CD4-positive, alpha-beta T cell (primary cell): ENCODE data around the gene SLX9. TPM values are rescaled to one million over a fixed set of nuclear protein-coding genes. Genes with fewer than 3 reads are reported as not detected.
A peak's percentile ranks its signal among the peaks of the same experiment; 100 is the strongest.

Experiments used
- ATAC-seq: fragments of 200-7000 bp; cut with Tn5 transposase; one replicate; pipeline ENCODE4 v1.10.0; 2022; ENCODE audit warnings: mild to moderate bottlenecking; ENCODE audit not compliant: poor library complexity
- CTCF ChIA-PET: fragments of 350-600 bp; sonication (Branson Sonifier 250); formaldehyde crosslinking; loops from one replicate; lab custom pipeline; 2021; ENCODE audit warnings: antibody characterized with exemption, inconsistent platforms; lab: Charles Lee
- POLR2A ChIA-PET: fragments of 350-600 bp; sonication (Branson Sonifier 250); formaldehyde crosslinking; loops from one replicate; lab custom pipeline; 2021; ENCODE audit warnings: antibody characterized with exemption, inconsistent platforms; lab: Charles Lee
- DNase-seq, 14 experiments: peaks; one replicate each; pipeline ENCODE4 v3.0.0-alpha.2; 2013 to 2020; ENCODE audit warnings: mixed read lengths in 2 of 14
- H3K27ac ChIP-seq, 2 donors: one replicate each; pipeline versions ENCODE4 v1.5.1 to v1.7.0; 2013; ENCODE audit warnings: low read length in 2 of 2, low read depth in 1 of 2, mild to moderate bottlenecking in 1 of 2
- H3K27me3 ChIP-seq, 2 experiments: 1 replicate in 1 of 2; 2 replicates in 1 of 2; pipeline versions ENCODE4 v1.6.1 to v1.7.0; 2013; ENCODE audit warnings: low read length in 2 of 2, control low read depth in 1 of 2, mild to moderate bottlenecking in 1 of 2, moderate library complexity in 1 of 2; ENCODE audit not compliant: insufficient read depth in 2 of 2, control insufficient read depth in 1 of 2
- H3K36me3 ChIP-seq: one replicate; pipeline ENCODE4 v1.6.1; 2013; ENCODE audit warnings: low read length, control low read depth; ENCODE audit not compliant: insufficient read depth
- H3K4me1 ChIP-seq: one replicate; pipeline ENCODE4 v1.6.1; 2013; ENCODE audit warnings: low read length, control low read depth; ENCODE audit not compliant: insufficient read depth
- H3K4me3 ChIP-seq: one replicate; pipeline ENCODE4 v1.5.1; 2013; ENCODE audit warnings: mild to moderate bottlenecking, low read length, moderate library complexity
- H3K9me3 ChIP-seq, 2 experiments: 1 replicate in 1 of 2; 2 replicates in 1 of 2; pipeline versions ENCODE4 v1.6.1 to v1.7.0; 2013; ENCODE audit warnings: low read length in 2 of 2, mild to moderate bottlenecking in 2 of 2, control low read depth in 1 of 2, moderate library complexity in 1 of 2; ENCODE audit not compliant: control insufficient read depth in 1 of 2, insufficient read depth in 1 of 2
- H3K27ac Mint-ChIP-seq: one replicate; pipeline ENCODE4 v1.8.0; 2020; ENCODE audit warnings: mixed read lengths
- H3K27me3 Mint-ChIP-seq: one replicate; pipeline ENCODE4 v1.8.0; 2021; ENCODE audit warnings: mixed read lengths
- H3K36me3 Mint-ChIP-seq: one replicate; pipeline ENCODE4 v1.8.0; 2021; ENCODE audit warnings: low read depth, mixed read lengths
- H3K4me1 Mint-ChIP-seq: one replicate; pipeline ENCODE4 v1.8.0; 2021; ENCODE audit warnings: low read depth, mixed read lengths
- H3K4me3 Mint-ChIP-seq: one replicate; pipeline ENCODE4 v1.8.0; 2020; ENCODE audit warnings: mild to moderate bottlenecking, mixed read lengths
- H3K9me3 Mint-ChIP-seq: one replicate; pipeline ENCODE4 v1.8.0; 2020; ENCODE audit warnings: mixed read lengths
- intact Hi-C, 2 experiments: fragments of 100-400 bp; cut with DNase I in 1 of 2; cut with micrococcal nuclease in 1 of 2; formaldehyde crosslinking; loops; one replicate each; pipeline versions ENCODE4 v1.15.1 to v1.9.0; 2023 to 2025; cut with DNase I, micrococcal nuclease
- total RNA-seq, 174 experiments: library from RNA in 2 of 174; stranded (reverse) in 2 of 174; gene quantifications; one replicate each; pipeline ENCODE4 v1.2.3 and lab custom pipeline; 2021 to 2026
- TF ChIP-seq, protein P1 (sequence below): fragments of 200-600 bp; IDR thresholded peaks from one replicate; pipeline ENCODE4 v1.8.0; 2022; ENCODE audit warnings: antibody characterized with exemption, mild to moderate bottlenecking

Gene SLX9
- total RNA-seq, 2 experiments from 2014 or later: 7.7 to 9.1 TPM

DNA sequence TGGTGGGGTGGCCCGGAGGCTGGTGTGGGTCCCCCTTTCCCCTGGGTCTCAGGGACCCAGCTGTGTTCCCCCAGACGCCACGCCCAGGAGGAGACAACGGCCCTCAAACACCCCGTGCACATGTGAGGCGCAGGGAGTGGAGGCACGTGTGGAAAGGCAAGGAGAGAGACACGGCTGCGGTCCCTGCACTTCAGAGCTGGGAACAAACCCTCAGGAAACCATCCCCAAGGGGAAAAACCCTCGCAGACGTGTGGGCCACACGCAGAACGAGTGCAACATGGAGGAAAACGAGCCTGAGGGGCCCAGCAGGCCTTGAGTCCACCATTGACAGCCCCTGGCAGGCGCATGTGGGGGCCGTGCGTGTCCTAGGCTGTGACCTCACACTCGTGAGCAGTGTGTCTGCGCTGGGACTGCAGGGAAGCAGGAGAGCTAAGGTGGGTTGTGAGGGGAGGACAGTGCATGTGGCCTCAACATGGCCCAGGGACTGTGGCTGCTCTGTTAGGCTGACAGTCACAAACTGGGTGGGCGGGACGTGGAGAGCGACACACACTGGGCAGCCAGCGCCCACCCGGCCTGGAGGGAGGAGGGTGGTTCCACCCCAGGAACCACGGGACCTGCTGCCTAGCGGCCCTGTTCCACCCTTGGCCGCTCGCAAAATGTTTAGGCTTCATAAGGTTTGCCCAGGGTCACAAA lies 39.1 kb upstream of the SLX9 start:
- ATAC-seq (no peak), DNase-seq (no peak)
- H3K9me3 Mint-ChIP-seq: no peaks in the 10 kb centered on the region
- H3K4me1 Mint-ChIP-seq: peaks cover 8% of the 10 kb centered on the region
- Histone ChIP-seq H3K27ac (no peak overlapping the region), H3K36me3 (peaks cover 97% of the 10 kb centered on the region), H3K9me3 (no peaks in the 10 kb centered on the region), H3K4me3 (no peak overlapping the region), H3K4me1 (peaks cover 27% of the 10 kb centered on the region), H3K27me3 (no peaks in the 10 kb centered on the region)
- ChIA-PET POLR2A (interaction anchor here (0.6 to 2.0 kb wide), 4 partner anchors 8 to 27 kb away, joined by 3 to 6 read pairs (median 4); partner anchors contain the start of gene PTTG1IP), CTCF (no interaction called here)
- H3K27me3 Mint-ChIP-seq: no peaks in the 10 kb centered on the region
- TF ChIP-seq, protein P1, sequence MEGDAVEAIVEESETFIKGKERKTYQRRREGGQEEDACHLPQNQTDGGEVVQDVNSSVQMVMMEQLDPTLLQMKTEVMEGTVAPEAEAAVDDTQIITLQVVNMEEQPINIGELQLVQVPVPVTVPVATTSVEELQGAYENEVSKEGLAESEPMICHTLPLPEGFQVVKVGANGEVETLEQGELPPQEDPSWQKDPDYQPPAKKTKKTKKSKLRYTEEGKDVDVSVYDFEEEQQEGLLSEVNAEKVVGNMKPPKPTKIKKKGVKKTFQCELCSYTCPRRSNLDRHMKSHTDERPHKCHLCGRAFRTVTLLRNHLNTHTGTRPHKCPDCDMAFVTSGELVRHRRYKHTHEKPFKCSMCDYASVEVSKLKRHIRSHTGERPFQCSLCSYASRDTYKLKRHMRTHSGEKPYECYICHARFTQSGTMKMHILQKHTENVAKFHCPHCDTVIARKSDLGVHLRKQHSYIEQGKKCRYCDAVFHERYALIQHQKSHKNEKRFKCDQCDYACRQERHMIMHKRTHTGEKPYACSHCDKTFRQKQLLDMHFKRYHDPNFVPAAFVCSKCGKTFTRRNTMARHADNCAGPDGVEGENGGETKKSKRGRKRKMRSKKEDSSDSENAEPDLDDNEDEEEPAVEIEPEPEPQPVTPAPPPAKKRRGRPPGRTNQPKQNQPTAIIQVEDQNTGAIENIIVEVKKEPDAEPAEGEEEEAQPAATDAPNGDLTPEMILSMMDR: no peak
- no peak overlapping the region for H3K27ac Mint-ChIP-seq
- no peak overlapping the region for H3K4me3 Mint-ChIP-seq
- intact Hi-C loops: no loop called here
- H3K36me3 Mint-ChIP-seq: peaks cover 69% of the 10 kb centered on the region

DNA sequence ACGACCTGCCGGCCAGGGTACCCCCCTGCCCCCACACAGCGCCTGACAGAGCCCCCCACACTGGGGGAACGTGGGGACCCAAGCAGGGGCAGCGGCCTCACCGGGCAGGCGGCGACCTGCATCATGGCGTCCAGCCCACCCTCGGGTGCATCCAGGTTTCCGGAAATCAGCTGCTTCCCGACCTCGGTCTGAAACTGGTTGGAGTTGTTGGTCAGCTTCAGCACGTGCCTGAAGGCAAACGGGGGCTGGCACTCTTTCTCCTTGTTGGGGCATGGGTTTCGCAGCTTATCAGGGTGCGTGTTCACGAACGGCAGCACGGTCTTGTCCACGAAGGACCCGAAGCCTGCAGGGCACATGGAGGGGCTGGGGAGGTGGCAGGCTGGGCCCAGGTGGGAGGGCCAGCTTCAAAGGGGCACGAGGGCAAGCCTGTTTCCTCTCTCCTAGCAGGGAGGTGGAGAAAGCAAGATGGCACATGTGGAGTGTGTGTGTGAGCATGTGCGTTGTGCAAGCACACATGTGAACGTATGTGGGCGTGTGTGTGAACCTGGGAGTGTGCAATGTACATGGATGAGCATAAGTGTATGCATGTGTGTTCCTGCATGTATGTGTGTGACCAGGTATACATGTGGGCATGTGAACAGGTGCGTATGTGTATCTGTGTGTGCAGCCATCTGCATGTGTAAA lies 38.3 kb upstream of the SLX9 start:
- H3K27ac Mint-ChIP-seq: no peak overlapping the region
- no peaks in the 10 kb centered on the region for H3K27me3 Mint-ChIP-seq
- Histone ChIP-seq H3K27me3 (no peaks in the 10 kb centered on the region), H3K9me3 (no peaks in the 10 kb centered on the region), H3K4me1 (peaks cover 35% of the 10 kb centered on the region), H3K4me3 (no peak overlapping the region), H3K36me3 (peaks cover 97% of the 10 kb centered on the region), H3K27ac (no peak overlapping the region)
- H3K36me3 Mint-ChIP-seq: peaks cover 75% of the 10 kb centered on the region
- ChIA-PET POLR2A (interaction anchor here (0.8 to 2.0 kb wide), 4 partner anchors 10 to 28 kb away, joined by 3 to 5 read pairs (median 4); partner anchors contain the start of gene PTTG1IP), CTCF (no interaction called here)
- no peak for DNase-seq
- no peak overlapping the region for H3K4me3 Mint-ChIP-seq
- TF ChIP-seq, protein P1: no peak
- H3K9me3 Mint-ChIP-seq: no peaks in the 10 kb centered on the region
- H3K4me1 Mint-ChIP-seq: peaks cover 8% of the 10 kb centered on the region
- ATAC-seq: no peak
- intact Hi-C loops: no loop called here

DNA sequence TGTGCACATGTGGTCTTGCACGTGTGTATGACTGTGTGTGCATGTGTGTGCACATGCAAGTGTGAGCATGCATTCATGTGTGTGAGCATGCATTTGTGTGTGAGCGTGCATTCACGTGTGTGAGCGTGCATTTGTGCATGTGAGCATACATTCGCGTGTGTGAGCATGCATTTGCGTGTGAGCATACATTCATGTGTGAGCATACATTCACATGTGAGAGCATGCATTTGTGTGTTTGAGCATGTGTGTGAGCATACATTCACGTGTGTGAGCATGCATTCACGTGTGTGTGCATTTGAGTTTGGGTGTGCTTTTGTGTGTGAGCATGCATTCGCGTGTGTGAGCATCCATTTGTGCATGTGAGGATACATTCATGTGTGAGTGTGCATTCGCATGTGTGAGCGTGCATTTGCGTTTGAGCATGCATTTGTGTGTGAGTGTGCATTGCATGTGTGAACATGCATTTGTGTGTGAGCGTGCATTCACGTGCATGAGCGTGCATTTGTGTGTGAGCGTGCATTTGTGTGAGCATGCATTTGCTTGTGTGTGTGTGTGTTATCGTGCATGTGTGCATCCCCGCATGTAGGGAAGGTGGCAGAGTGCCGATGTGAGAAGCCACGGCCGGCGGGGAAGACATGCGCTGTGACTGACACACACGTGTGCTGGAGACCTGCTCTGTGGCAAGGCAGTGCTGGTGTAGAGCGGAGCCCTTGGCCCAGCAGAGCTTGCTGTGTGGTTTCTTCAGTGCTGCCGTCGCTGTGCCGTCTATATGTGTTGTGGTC lies 37.4 kb upstream of the SLX9 start:
- Mint-ChIP-seq H3K36me3 (peaks cover 81% of the 10 kb centered on the region), H3K4me1 (peaks cover 10% of the 10 kb centered on the region), H3K4me3 (no peak overlapping the region), H3K9me3 (no peaks in the 10 kb centered on the region), H3K27me3 (no peaks in the 10 kb centered on the region), H3K27ac (peak overlapping the region; percentile 63)
- TF ChIP-seq, protein P1: no peak
- H3K27me3 ChIP-seq: no peaks in the 10 kb centered on the region
- no peak overlapping the region for H3K27ac ChIP-seq
- no peak overlapping the region for H3K4me3 ChIP-seq
- peaks cover 41% of the 10 kb centered on the region for H3K4me1 ChIP-seq
- DNase-seq (peak in 1 of 14 experiments; percentile 2), ATAC-seq (no peak)
- intact Hi-C loops: no loop called here
- CTCF ChIA-PET: no interaction called here
- no peaks in the 10 kb centered on the region for H3K9me3 ChIP-seq
- H3K36me3 ChIP-seq: peaks cover 99% of the 10 kb centered on the region
- POLR2A ChIA-PET: no interaction called here
